Activated B cell treated with CpG ODN at 0.5 μM for 24 hours (primary cell): Measurements from ENCODE around the gene NFKB1. TPM values are rescaled to one million over a fixed set of nuclear protein-coding genes. Genes with fewer than 3 reads are reported as not detected.

Experiments
- ATAC-seq: fragments of 200-7000 bp; cut with Tn5 transposase; one replicate; pipeline ENCODE4 v1.10.0; 2021; ENCODE audit warnings: low read depth, mild to moderate bottlenecking, moderate library complexity
- CTCF ChIA-PET: fragments of 350-600 bp; sonication (Branson Sonifier 250); formaldehyde crosslinking; loops from one replicate; lab custom pipeline; 2021; ENCODE audit warnings: antibody characterized with exemption; lab: Charles Lee
- POLR2A ChIA-PET: fragments of 350-600 bp; sonication (Branson Sonifier 250); formaldehyde crosslinking; loops from one replicate; lab custom pipeline; 2021; ENCODE audit warnings: antibody characterized with exemption; lab: Charles Lee
- DNase-seq: peaks from one replicate; pipeline ENCODE4 v3.0.0; 2022
- H3K27ac Mint-ChIP-seq: one replicate; pipeline ENCODE4 v1.8.0; 2020; ENCODE audit warnings: mixed read lengths
- H3K27me3 Mint-ChIP-seq: one replicate; pipeline ENCODE4 v1.8.0; 2021; ENCODE audit warnings: mixed read lengths
- H3K36me3 Mint-ChIP-seq: one replicate; pipeline ENCODE4 v1.8.0; 2021; ENCODE audit warnings: low read depth, mixed read lengths
- H3K4me1 Mint-ChIP-seq: one replicate; pipeline ENCODE4 v1.8.0; 2021; ENCODE audit warnings: mixed read lengths
- H3K4me3 Mint-ChIP-seq: one replicate; pipeline ENCODE4 v1.8.0; 2020; ENCODE audit warnings: mild to moderate bottlenecking, mixed read lengths
- H3K9me3 Mint-ChIP-seq: one replicate; pipeline ENCODE4 v1.8.0; 2020; ENCODE audit warnings: mixed read lengths
- CTCF ChIP-seq: fragments of 200-600 bp; IDR thresholded peaks from one replicate; pipeline ENCODE4 v1.8.0; 2022; ENCODE audit warnings: antibody characterized with exemption, mild to moderate bottlenecking
- intact Hi-C: fragments of 100-400 bp; cut with micrococcal nuclease; formaldehyde crosslinking; loops from one replicate; pipeline ENCODE4 v1.15.1; 2024
- total RNA-seq: library from RNA; stranded (reverse); gene quantifications from 2 replicates; pipeline ENCODE4 v1.2.3, GENCODE V29; 2022

The NFKB1 gene
- total RNA-seq, 1 donor from 2014 or later, result 308 TPM

GRCh38 chr4:102606261-102606660 is 105.1 kb downstream of the NFKB1 start:
- ChIA-PET POLR2A (interaction anchor here (0.6 kb wide), 1 partner anchor 1330 kb away, joined by 5 read pairs; no protein-coding TSS in a partner anchor), CTCF (no interaction called here)
- no peak for TF ChIP-seq CTCF

GRCh38 chr4:102606846-102607450 is 105.8 kb downstream of the NFKB1 start:
- Mint-ChIP-seq H3K9me3 (no peaks in the 10 kb centered on the region), H3K36me3 (peaks cover 87% of the 10 kb centered on the region), H3K4me3 (no peak overlapping the region), H3K27me3 (no peaks in the 10 kb centered on the region), H3K4me1 (peaks cover 9% of the 10 kb centered on the region), H3K27ac (no peak overlapping the region)
- DNase-seq (no peak), ATAC-seq (no peak)
- ChIA-PET POLR2A (interaction anchor here (0.6 kb wide), 1 partner anchor 274 kb away, joined by 3 read pairs; no protein-coding TSS in a partner anchor), CTCF (no interaction called here)
- TF ChIP-seq CTCF, result no peak
- intact Hi-C loops, result no loop called here

More at GRCh38 chr4:102606261-102606660, 105.1 kb downstream of the NFKB1 start:
- H3K36me3 Mint-ChIP-seq, result peaks cover 87% of the 10 kb centered on the region
- no peaks in the 10 kb centered on the region for H3K9me3 Mint-ChIP-seq
- H3K27ac Mint-ChIP-seq, result no peak overlapping the region
- intact Hi-C loops, result no loop called here
- DNase-seq (no peak), ATAC-seq (no peak)
- H3K4me1 Mint-ChIP-seq, result peaks cover 2% of the 10 kb centered on the region
- no peak overlapping the region for H3K4me3 Mint-ChIP-seq
- H3K27me3 Mint-ChIP-seq, result no peaks in the 10 kb centered on the region

GRCh38 chr4:102608190-102608589 is 107.0 kb downstream of the NFKB1 start:
- ChIA-PET POLR2A (no interaction called here), CTCF (no interaction called here)

GRCh38 chr4:102610007-102610406 is 108.8 kb downstream of the NFKB1 start:
- intact Hi-C loops, result no loop called here
- no peak for DNase-seq
- H3K4me3 Mint-ChIP-seq, result no peak overlapping the region

More at GRCh38 chr4:102608190-102608589, 107.0 kb downstream of the NFKB1 start:
- H3K9me3 Mint-ChIP-seq, result no peaks in the 10 kb centered on the region
- no peaks in the 10 kb centered on the region for H3K27me3 Mint-ChIP-seq
- no peak for TF ChIP-seq CTCF
- H3K36me3 Mint-ChIP-seq, result peaks cover 93% of the 10 kb centered on the region
- no peak overlapping the region for H3K4me3 Mint-ChIP-seq
- no peak overlapping the region for H3K27ac Mint-ChIP-seq
- H3K4me1 Mint-ChIP-seq, result peaks cover 22% of the 10 kb centered on the region
- DNase-seq (no peak), ATAC-seq (no peak)
- intact Hi-C loops, result no loop called here

More at GRCh38 chr4:102610007-102610406, 108.8 kb downstream of the NFKB1 start:
- Mint-ChIP-seq H3K9me3 (no peaks in the 10 kb centered on the region), H3K27ac (no peak overlapping the region), H3K36me3 (peaks cover 95% of the 10 kb centered on the region), H3K27me3 (no peaks in the 10 kb centered on the region), H3K4me1 (peaks cover 26% of the 10 kb centered on the region)
- ATAC-seq, result no peak
- TF ChIP-seq CTCF, result no peak
- CTCF ChIA-PET, result no interaction called here
- POLR2A ChIA-PET, result interaction anchor here (0.6 to 1.3 kb wide), 2 partner anchors 218 to 410 kb away, joined by 3 read pairs; no protein-coding TSS in a partner anchor
